GM12878 (cell line): ENCODE results near the gene TNKS1BP1.

Experiments used
- ATF2 ChIP-seq: IDR thresholded peaks from 2 replicates; pipeline ENCODE4 v1.6.1; 2012; ENCODE audit warnings: low read length, inconsistent platforms
- BCL3 ChIP-seq: IDR thresholded peaks from 2 replicates; pipeline ENCODE4 v1.6.1; 2011; ENCODE audit warnings: borderline replicate concordance, low read depth, mild to moderate bottlenecking, moderate library complexity, low read length; ENCODE audit not compliant: insufficient read depth, poor library complexity, severe bottlenecking
- CEBPB ChIP-seq, 2 experiments: fragments of 150-350 bp in 1 of 2; IDR thresholded peaks; 2 replicates each; pipeline ENCODE4 v1.6.1; 2012 to 2014; ENCODE audit warnings: low read depth in 2 of 2, low read length in 2 of 2, borderline replicate concordance in 1 of 2, inconsistent platforms in 1 of 2
- CTCF ChIP-seq, 3 experiments: IDR thresholded peaks in 2 of 3; conservative IDR thresholded peaks in 1 of 3; 2 replicates each; pipeline ENCODE4 v1.5.1; 2011; ENCODE audit warnings: low read depth in 3 of 3, low read length in 3 of 3, mild to moderate bottlenecking in 3 of 3, control low read depth in 2 of 3, moderate library complexity in 2 of 3, inconsistent platforms in 1 of 3, mixed read lengths in 1 of 3; ENCODE audit not compliant: control insufficient read depth in 2 of 3, insufficient read depth in 1 of 3; ENCODE audit errors: extremely low read depth in 1 of 3
- ESRRA ChIP-seq: IDR thresholded peaks from 2 replicates; pipeline ENCODE4 v1.6.1; 2012; ENCODE audit warnings: mild to moderate bottlenecking, low read length, improper control_type of control experiment
- JUND ChIP-seq: IDR thresholded peaks from 2 replicates; pipeline ENCODE4 v1.6.1; 2012; ENCODE audit warnings: low read depth, mild to moderate bottlenecking, low read length, improper control_type of control experiment, moderate library complexity
- SUPT20H ChIP-seq: IDR thresholded peaks from 2 replicates; pipeline ENCODE4 v1.6.1; 2011; ENCODE audit warnings: low read depth, mild to moderate bottlenecking, low read length, moderate library complexity, borderline replicate concordance; ENCODE audit not compliant: control insufficient read depth

- TF ChIP-seq JUND (no peak), ATF2 (no peak), SUPT20H (no peak), CEBPB (IDR thresholded peaks at IDR 0.05; ENCODE audit: borderline replicate concordance in 1 of 2, low read depth in 2 of 2, low read length in 2 of 2) (no peak), BCL3 (no peak), ESRRA (no peak), CTCF (IDR thresholded peaks at IDR 0.05 in 2 of 3, conservative IDR thresholded peaks at IDR 0.05 in 1 of 3; ENCODE audit: control insufficient read depth in 2 of 3, extremely low read depth in 1 of 3, insufficient read depth in 1 of 3, low read depth in 3 of 3, low read length in 3 of 3) (no peak)
These were observed 48.4 kb upstream of the TNKS1BP1 start for GRCh38 chr11:57373146-57373545.
